ENCODE measurements around the gene NRCAM. TPM values are rescaled to one million over a fixed set of nuclear protein-coding genes. Genes with fewer than 3 reads are reported as not detected.

NRCAM gene
- total RNA-seq, 1 experiment from 2014 or later, result 45.7 TPM

DNA sequence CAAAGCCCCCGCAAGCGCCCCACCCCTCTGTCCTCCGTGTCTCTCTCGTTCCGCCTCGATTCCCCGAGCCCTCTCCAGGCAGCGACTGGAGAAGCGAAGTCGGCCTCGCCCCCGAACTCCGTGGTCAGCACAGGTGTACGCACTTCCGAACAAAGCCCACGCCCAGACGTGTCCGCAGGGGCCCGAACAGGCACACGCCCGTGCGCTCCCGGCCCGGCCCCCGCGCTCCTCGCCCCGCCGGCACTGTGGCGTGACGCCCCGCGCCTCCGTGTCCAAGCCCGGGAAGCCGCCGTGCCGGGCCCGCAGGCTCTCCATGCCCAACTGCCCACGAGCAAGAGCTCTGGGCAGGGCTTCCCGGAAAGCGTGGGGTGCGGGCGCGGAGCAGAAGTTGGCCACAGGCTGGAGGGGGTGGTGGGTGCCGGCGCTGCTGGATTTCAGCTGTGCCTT is 662 bp downstream of the NRCAM start:
- Histone ChIP-seq H3K4me1 (ENCODE audit: insufficient read depth, low read length, poor library complexity, severe bottlenecking) (peaks cover 31% of the 10 kb centered on the region), H3K9me3 (ENCODE audit: low read depth, low read length, poor library complexity, severe bottlenecking) (no peaks in the 10 kb centered on the region), H3K27me3 (replicated peaks; ENCODE audit: insufficient read depth, low read depth, low read length, poor library complexity) (no peaks in the 10 kb centered on the region), H3K4me3 (ENCODE audit: low read depth, low read length, poor library complexity, severe bottlenecking) (peak overlapping the region; percentile 84), H3K36me3 (ENCODE audit: insufficient read depth, low read length, poor library complexity, severe bottlenecking) (no peaks in the 10 kb centered on the region), H3K27ac (ENCODE audit: low read depth, low read length, poor library complexity, severe bottlenecking) (peak overlapping the region; percentile 73)
- TF ChIP-seq, protein P1, sequence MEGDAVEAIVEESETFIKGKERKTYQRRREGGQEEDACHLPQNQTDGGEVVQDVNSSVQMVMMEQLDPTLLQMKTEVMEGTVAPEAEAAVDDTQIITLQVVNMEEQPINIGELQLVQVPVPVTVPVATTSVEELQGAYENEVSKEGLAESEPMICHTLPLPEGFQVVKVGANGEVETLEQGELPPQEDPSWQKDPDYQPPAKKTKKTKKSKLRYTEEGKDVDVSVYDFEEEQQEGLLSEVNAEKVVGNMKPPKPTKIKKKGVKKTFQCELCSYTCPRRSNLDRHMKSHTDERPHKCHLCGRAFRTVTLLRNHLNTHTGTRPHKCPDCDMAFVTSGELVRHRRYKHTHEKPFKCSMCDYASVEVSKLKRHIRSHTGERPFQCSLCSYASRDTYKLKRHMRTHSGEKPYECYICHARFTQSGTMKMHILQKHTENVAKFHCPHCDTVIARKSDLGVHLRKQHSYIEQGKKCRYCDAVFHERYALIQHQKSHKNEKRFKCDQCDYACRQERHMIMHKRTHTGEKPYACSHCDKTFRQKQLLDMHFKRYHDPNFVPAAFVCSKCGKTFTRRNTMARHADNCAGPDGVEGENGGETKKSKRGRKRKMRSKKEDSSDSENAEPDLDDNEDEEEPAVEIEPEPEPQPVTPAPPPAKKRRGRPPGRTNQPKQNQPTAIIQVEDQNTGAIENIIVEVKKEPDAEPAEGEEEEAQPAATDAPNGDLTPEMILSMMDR (conservative IDR thresholded peaks at IDR 0.05; ENCODE audit: low read depth, low read length), result no peak
- no peak for TF ChIP-seq EZH2 (IDR thresholded peaks at IDR 0.05; ENCODE audit: borderline replicate concordance, low read depth, low read length, poor library complexity, severe bottlenecking)
- no TSS peak for BruUV-seq (replicated peaks)
- CTCF ChIA-PET, result no interaction called here
- no peak for DNase-seq (ENCODE audit: low spot score)
- POLR2A ChIA-PET (ENCODE audit: low non-redundant PET), result no interaction called here
- intact Hi-C loops (cut with micrococcal nuclease; ENCODE audit: unreplicated experiment), result loop anchor here (2.0 kb wide), 1 partner anchor 165 kb away; no protein-coding TSS in a partner anchor

DNA sequence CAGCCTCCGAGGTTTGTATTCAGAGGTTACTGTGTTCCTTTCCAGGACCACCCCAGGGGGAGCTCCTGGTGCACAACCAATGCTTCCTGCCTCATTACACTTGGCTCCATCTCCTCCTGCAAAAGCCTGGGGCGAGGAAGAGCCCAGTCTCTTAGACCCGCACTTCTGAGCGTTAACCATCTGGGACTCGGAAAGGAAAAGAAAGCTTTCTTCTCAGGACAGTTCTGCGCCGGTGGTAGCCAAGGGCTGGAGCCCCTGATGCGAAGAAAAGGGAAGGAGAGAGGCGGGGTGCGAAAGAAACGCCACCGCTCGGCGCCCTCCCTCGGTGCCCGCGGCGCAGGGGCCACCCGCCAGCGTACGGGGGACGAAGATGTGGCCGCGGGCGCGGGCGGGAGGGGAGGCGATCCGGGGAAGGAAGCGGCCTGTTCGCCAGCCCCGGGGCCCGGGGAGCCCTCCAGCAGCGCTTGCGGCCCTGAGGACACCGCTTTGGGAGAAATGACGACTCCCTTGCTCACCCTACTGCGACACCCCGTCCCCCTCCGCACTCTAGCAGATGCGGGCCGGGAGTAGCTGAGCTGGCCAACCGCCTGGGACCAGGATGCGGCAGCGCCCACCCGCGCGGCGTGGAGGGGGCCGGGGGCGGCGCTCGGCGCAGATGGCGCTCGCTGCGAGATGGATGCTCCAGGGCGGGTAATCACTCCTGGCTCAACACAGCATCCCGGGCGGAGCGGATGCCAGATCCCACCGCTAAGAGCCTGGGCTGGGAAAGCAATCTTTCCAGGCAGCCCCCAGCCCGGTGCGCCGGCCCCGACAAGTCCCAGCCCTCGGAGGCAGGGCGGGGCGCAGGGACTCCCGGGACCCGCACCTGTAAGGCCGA is 1.3 kb downstream of the NRCAM start:
- no peaks in the 10 kb centered on the region for H3K9me3 ChIP-seq (ENCODE audit: low read depth, low read length, poor library complexity, severe bottlenecking)
- TSS peak; percentile 19 for BruUV-seq (replicated peaks)
- H3K4me3 ChIP-seq (ENCODE audit: low read depth, low read length, poor library complexity, severe bottlenecking), result peak overlapping the region; percentile 84
- no peaks in the 10 kb centered on the region for H3K36me3 ChIP-seq (ENCODE audit: insufficient read depth, low read length, poor library complexity, severe bottlenecking)
- TF ChIP-seq EZH2 (IDR thresholded peaks at IDR 0.05; ENCODE audit: borderline replicate concordance, low read depth, low read length, poor library complexity, severe bottlenecking), result no peak
- TF ChIP-seq, protein P1 (conservative IDR thresholded peaks at IDR 0.05; ENCODE audit: low read depth, low read length), result peak; percentile 42
- ChIA-PET CTCF (interaction anchor here (0.6 to 0.9 kb wide), 3 partner anchors 9 to 29 kb away, joined by 3 to 10 read pairs (median 5); no protein-coding TSS in a partner anchor), POLR2A (ENCODE audit: low non-redundant PET) (interaction anchor here (0.7 kb wide), 1 partner anchor 324 kb away, joined by 3 read pairs; no protein-coding TSS in a partner anchor)
- peaks cover 28% of the 10 kb centered on the region for H3K4me1 ChIP-seq (ENCODE audit: insufficient read depth, low read length, poor library complexity, severe bottlenecking)
- intact Hi-C loops (cut with micrococcal nuclease; ENCODE audit: unreplicated experiment), result loop anchor here (2.0 kb wide), 1 partner anchor 164 kb away; no protein-coding TSS in a partner anchor
- H3K27me3 ChIP-seq (replicated peaks; ENCODE audit: insufficient read depth, low read depth, low read length, poor library complexity), result no peaks in the 10 kb centered on the region
- peak; percentile 88 for DNase-seq (ENCODE audit: low spot score)
- peak overlapping the region; percentile 73 for H3K27ac ChIP-seq (ENCODE audit: low read depth, low read length, poor library complexity, severe bottlenecking)

DNA sequence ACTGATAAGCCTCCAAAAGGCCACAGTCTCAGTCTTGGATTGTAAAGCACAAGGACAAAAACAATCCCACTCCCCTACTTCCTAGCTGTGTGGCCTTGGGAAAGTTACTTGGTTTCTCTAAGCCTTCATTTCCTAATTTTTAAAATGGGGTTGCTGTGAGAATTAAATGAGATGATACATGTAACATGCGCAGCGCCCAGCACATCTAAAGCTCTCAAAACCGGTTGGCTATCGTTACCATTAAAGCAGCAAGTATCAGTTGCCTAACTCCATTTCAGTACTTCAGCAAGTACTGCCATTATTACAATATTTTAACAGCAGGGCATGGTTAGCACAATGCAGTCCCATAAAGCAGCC is 1.9 kb downstream of the NRCAM start:
- intact Hi-C loops (cut with micrococcal nuclease; ENCODE audit: unreplicated experiment), result loop anchor here (2.0 kb wide), 1 partner anchor 163 kb away; no protein-coding TSS in a partner anchor
- Histone ChIP-seq H3K4me3 (ENCODE audit: low read depth, low read length, poor library complexity, severe bottlenecking) (peak overlapping the region; percentile 84), H3K27me3 (replicated peaks; ENCODE audit: insufficient read depth, low read depth, low read length, poor library complexity) (no peaks in the 10 kb centered on the region), H3K9me3 (ENCODE audit: low read depth, low read length, poor library complexity, severe bottlenecking) (no peaks in the 10 kb centered on the region), H3K27ac (ENCODE audit: low read depth, low read length, poor library complexity, severe bottlenecking) (peak overlapping the region; percentile 73), H3K36me3 (ENCODE audit: insufficient read depth, low read length, poor library complexity, severe bottlenecking) (no peaks in the 10 kb centered on the region), H3K4me1 (ENCODE audit: insufficient read depth, low read length, poor library complexity, severe bottlenecking) (peaks cover 28% of the 10 kb centered on the region)
- CTCF ChIA-PET, result interaction anchor here (0.6 to 0.9 kb wide), 3 partner anchors 10 to 29 kb away, joined by 3 to 10 read pairs (median 5); no protein-coding TSS in a partner anchor
- POLR2A ChIA-PET (ENCODE audit: low non-redundant PET), result interaction anchor here (0.7 kb wide), 1 partner anchor 324 kb away, joined by 3 read pairs; no protein-coding TSS in a partner anchor
- DNase-seq (ENCODE audit: low spot score), result no peak
- BruUV-seq (replicated peaks), result TSS peak; percentile 17
- TF ChIP-seq EZH2 (IDR thresholded peaks at IDR 0.05; ENCODE audit: borderline replicate concordance, low read depth, low read length, poor library complexity, severe bottlenecking), result no peak
- TF ChIP-seq, protein P1 (conservative IDR thresholded peaks at IDR 0.05; ENCODE audit: low read depth, low read length), result no peak

Data from A673 (cell line).